ENCODE data around the gene WDHD1.
A peak's percentile ranks its signal among the peaks of the same experiment; 100 is the strongest.
"Not testable (repeated sequence)": the region's sequence is repeated elsewhere in the genome, so short reads cannot be mapped to it uniquely, and the experiment has no call there.

Gene WDHD1

DNA sequence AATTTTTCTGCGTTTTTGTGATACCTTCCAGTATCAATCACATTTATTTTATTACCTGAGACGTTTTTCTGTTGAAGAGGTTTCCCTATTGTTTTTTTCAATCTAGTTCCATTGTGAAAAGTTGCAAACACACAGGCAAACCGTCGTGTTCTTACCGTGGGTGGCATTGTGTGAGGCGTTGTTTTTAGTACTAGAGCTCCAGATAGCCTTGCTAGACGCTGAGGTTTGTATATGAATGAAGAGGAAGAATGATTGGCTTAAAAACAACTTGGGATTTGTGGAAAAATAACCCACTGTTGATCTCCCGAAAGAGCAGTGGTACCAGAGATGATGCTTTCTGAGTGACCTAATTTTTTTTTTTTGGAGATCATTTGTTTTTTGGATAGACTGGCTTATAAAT lies 1.2 kb upstream of the WDHD1 start:
- Mint-ChIP-seq H3K36me3 (ENCODE audit: low read depth) (peaks cover 23% of the 10 kb centered on the region), H3K4me1 (ENCODE audit: low read depth) (peaks cover 42% of the 10 kb centered on the region), H3K27me3 (ENCODE audit: low read depth) (no peaks in the 10 kb centered on the region), H3K9me3 (no peaks in the 10 kb centered on the region), H3K27ac (peak overlapping the region; percentile 97), H3K4me3 (peak overlapping the region; percentile 88)
- DNase-seq (ENCODE audit: low spot score), result no peak

DNA sequence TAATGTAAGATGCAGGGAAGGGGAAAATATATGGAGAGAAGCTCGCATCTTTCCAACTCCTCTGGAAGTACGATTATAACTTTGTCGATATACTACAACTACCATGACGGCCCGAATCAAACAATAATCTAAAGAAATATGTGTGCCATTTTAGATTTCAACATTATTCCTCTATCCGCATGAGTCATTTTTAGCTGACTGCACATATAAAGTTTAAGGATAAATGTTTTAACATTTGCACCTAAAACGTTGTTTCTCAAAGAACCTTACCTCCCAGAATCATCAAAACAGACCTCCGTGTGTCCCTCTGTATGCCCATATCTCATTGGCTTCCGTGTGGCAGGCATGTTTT lies 482 bp downstream of the WDHD1 start:
- Mint-ChIP-seq H3K9me3 (no peaks in the 10 kb centered on the region), H3K27me3 (ENCODE audit: low read depth) (no peaks in the 10 kb centered on the region), H3K36me3 (ENCODE audit: low read depth) (peaks cover 21% of the 10 kb centered on the region), H3K4me3 (peak overlapping the region; percentile 88), H3K27ac (peak overlapping the region; percentile 97), H3K4me1 (ENCODE audit: low read depth) (peaks cover 41% of the 10 kb centered on the region)
- DNase-seq (ENCODE audit: low spot score), result no peak

DNA sequence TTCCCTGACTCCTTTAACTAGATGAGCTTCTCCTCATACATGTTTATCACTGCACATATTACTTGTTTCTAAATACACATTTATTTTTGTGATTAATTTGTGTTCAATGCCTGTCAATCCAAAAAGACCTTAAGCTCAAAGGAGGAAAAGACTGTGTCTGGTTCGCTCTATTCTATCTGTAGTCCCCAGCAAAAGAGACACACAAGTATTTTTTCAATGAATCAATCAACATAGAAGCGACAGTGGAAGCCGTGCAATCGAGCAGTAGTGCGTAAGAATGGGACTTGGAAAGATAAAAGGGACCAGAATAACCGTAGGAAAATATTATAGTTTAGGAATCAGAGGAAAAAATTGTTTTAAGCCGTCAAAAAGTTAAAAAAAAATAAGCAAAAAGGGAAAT lies 951 bp downstream of the WDHD1 start:
- peaks cover 40% of the 10 kb centered on the region for H3K4me1 Mint-ChIP-seq (ENCODE audit: low read depth)
- no peak for DNase-seq (ENCODE audit: low spot score)
- no peaks in the 10 kb centered on the region for H3K27me3 Mint-ChIP-seq (ENCODE audit: low read depth)
- peaks cover 23% of the 10 kb centered on the region for H3K36me3 Mint-ChIP-seq (ENCODE audit: low read depth)
- peak overlapping the region; percentile 97 for H3K27ac Mint-ChIP-seq
- H3K4me3 Mint-ChIP-seq, result peak overlapping the region; percentile 88
- H3K9me3 Mint-ChIP-seq, result no peaks in the 10 kb centered on the region

DNA sequence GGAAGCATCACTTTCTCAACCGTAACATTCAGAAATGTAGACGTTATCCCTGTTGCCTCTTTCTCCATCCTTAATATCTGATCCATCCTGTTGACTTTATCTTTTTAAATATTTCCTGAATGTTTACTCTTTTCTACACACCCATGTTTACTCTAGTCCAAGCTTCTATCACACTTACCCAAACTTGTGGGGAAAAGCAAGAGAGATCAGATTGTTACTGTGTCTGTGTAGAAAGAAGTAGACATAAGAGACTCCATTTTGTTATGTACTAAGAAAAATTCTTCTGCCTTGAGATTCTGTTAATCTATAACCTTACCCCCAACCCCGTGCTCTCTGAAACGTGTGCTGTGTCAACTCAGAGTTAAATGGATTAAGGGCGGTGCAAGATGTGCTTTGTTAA lies 2.5 kb downstream of the WDHD1 start:
- H3K4me3 Mint-ChIP-seq; H3K27ac Mint-ChIP-seq; H3K9me3 Mint-ChIP-seq; DNase-seq (ENCODE audit: low spot score); H3K27me3 Mint-ChIP-seq (ENCODE audit: low read depth): not testable (repeated sequence)
- H3K4me1 Mint-ChIP-seq (ENCODE audit: low read depth), result peaks cover 38% of the 10 kb centered on the region
- H3K36me3 Mint-ChIP-seq (ENCODE audit: low read depth), result peaks cover 30% of the 10 kb centered on the region

DNA sequence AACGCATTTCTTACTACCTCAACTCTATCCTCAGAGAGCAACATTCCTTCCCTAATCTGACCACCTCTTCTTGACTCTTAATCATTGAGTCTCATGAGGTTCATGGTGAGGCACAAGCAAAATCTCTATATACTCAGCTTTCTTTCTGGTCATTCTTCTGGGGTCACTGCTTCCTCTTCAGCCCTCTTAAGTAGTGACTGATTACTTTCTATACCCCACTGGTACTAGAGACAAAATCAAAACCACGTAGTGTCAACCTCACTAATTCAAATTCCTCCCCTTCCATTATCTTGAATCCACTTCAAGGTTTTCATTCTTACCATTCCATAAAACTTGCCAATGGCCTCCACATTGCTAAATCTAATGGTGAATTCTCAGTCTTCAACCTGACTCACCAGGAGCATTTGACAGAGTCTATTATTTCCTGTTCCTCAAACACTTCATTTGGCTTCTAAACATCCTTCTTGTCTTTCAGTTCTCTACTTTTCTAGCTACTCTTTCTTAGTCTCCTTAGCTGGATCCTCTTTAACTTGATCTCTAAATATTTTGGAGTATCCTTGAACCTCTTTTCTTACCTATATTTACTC lies 6.8 kb downstream of the WDHD1 start:
- H3K27me3 Mint-ChIP-seq (ENCODE audit: low read depth), result no peaks in the 10 kb centered on the region
- H3K9me3 Mint-ChIP-seq, result no peaks in the 10 kb centered on the region

DNA sequence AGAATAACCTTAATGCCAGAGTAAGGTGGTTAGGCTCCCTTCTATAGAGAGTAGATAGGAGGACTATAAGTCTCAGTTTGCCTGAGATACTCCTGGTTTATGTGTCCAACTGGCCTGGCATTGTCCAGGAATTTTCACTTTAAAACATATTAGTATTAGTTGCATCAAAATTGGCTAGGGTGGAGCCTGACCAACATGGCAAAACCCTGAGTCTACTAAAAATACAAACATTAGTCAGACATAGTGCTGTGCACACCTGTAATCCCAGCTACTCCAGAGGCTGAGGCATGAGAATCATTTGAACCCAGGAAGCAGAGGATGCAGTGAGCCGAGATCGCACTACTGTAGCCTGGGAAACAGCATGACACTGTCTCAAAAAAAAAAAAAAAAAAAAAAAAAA lies 11.9 kb downstream of the WDHD1 start:
- peaks cover 47% of the 10 kb centered on the region for H3K36me3 Mint-ChIP-seq (ENCODE audit: low read depth)

More for the DNA sequence above, 6.8 kb downstream of the WDHD1 start:
- peaks cover 16% of the 10 kb centered on the region for H3K4me1 Mint-ChIP-seq (ENCODE audit: low read depth)
- H3K36me3 Mint-ChIP-seq (ENCODE audit: low read depth), result peaks cover 36% of the 10 kb centered on the region
- no peak overlapping the region for H3K27ac Mint-ChIP-seq
- no peak for DNase-seq (ENCODE audit: low spot score)
- no peak overlapping the region for H3K4me3 Mint-ChIP-seq

DNA sequence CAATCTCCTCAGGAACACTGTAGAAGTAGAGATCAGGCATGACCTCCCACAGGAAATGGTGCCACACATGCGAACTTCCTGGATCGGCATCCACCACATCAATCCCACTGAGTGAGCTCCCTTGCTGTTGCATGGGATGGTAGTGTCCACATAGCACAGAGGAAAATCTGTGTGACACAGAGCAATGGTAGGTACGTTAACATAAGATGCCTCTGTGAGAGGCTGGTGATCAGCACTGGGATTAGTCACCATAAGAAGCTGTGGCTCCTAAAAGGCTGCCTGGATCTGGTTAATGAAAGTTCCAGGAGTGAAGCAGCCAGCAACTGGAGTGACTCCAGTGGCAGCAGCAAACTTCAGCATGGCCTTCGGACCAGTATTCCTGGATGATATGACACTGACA lies 21.8 kb downstream of the WDHD1 start:
- H3K4me3 Mint-ChIP-seq, result no peak overlapping the region
- H3K36me3 Mint-ChIP-seq (ENCODE audit: low read depth), result peaks cover 54% of the 10 kb centered on the region
- DNase-seq (ENCODE audit: low spot score), result no peak
- no peaks in the 10 kb centered on the region for H3K9me3 Mint-ChIP-seq
- no peak overlapping the region for H3K27ac Mint-ChIP-seq
- peaks cover 9% of the 10 kb centered on the region for H3K4me1 Mint-ChIP-seq (ENCODE audit: low read depth)
- no peaks in the 10 kb centered on the region for H3K27me3 Mint-ChIP-seq (ENCODE audit: low read depth)

More for the DNA sequence above, 11.9 kb downstream of the WDHD1 start:
- Mint-ChIP-seq H3K27ac (no peak overlapping the region), H3K4me3 (no peak overlapping the region), H3K27me3 (ENCODE audit: low read depth) (no peaks in the 10 kb centered on the region), H3K9me3 (no peaks in the 10 kb centered on the region), H3K4me1 (ENCODE audit: low read depth) (peaks cover 6% of the 10 kb centered on the region)
- no peak for DNase-seq (ENCODE audit: low spot score)

DNA sequence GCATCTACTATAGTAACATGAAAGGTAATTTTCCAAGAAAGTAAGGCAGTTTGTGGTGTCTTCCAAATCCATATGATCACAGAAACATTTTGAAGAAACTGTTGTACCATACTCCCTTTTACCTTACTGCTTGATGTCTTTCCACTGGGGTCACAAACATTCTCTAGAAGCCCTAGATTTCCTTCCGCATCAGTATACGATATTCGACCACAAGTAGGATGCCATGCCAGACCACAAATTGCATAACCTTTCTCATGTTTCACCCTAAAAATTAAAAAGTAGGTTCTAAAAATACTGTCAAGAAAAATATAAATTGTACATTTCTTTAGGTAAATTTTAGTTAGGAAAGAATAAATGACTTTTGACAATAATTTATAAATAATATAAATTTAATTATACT lies 26.5 kb downstream of the WDHD1 start:
- Mint-ChIP-seq H3K4me3 (no peak overlapping the region), H3K27me3 (ENCODE audit: low read depth) (no peaks in the 10 kb centered on the region), H3K9me3 (no peaks in the 10 kb centered on the region), H3K36me3 (ENCODE audit: low read depth) (peaks cover 44% of the 10 kb centered on the region), H3K4me1 (ENCODE audit: low read depth) (peaks cover 7% of the 10 kb centered on the region), H3K27ac (no peak overlapping the region)
- no peak for DNase-seq (ENCODE audit: low spot score)

DNA sequence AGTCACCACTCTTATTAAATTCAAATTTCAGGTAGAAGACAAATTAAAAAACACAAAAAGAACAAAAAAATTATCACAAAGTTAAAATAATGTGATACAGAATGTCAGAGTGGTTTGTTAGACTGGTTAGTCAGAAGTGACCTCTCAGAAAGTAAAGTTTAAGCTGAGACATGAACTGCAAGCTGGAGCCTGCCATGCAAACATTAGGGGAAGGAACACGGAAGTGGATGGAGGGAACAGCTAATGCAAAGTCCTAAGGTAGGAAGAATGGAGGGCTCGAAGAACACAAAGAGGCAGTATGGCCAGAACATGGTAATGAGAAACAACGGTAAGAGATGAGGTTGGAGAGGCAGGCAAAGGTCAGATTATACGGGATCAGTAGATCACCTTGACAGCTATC lies 41.7 kb downstream of the WDHD1 start:
- Mint-ChIP-seq H3K9me3 (peaks cover 5% of the 10 kb centered on the region), H3K27ac (no peak overlapping the region), H3K36me3 (ENCODE audit: low read depth) (peaks cover 48% of the 10 kb centered on the region), H3K4me3 (no peak overlapping the region), H3K27me3 (ENCODE audit: low read depth) (no peaks in the 10 kb centered on the region), H3K4me1 (ENCODE audit: low read depth) (no peaks in the 10 kb centered on the region)
- DNase-seq (ENCODE audit: low spot score), result no peak

DNA sequence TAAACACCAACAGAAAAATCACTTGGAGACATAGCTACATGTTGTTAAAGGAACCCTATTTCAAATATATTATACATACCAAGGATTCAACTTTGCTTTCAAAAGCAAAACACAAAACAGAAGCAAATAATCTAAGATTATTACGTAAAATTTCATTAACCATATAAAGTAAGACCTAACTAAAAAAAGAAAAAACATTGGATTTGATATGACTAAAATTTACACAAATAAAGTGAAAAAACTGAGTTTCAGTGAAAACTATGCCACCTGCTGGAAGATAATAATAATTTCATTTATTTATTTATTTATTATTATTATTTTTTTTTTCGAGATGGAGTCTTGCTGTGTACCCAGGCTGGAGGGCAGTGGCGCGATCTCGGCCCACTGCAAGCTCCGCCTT lies 45.2 kb downstream of the WDHD1 start:
- H3K36me3 Mint-ChIP-seq (ENCODE audit: low read depth), result peaks cover 49% of the 10 kb centered on the region
- H3K4me1 Mint-ChIP-seq (ENCODE audit: low read depth), result peaks cover 3% of the 10 kb centered on the region
- H3K4me3 Mint-ChIP-seq, result no peak overlapping the region
- H3K9me3 Mint-ChIP-seq, result peaks cover 5% of the 10 kb centered on the region
- H3K27me3 Mint-ChIP-seq (ENCODE audit: low read depth), result no peaks in the 10 kb centered on the region
- no peak for DNase-seq (ENCODE audit: low spot score)
- H3K27ac Mint-ChIP-seq, result no peak overlapping the region

DNA sequence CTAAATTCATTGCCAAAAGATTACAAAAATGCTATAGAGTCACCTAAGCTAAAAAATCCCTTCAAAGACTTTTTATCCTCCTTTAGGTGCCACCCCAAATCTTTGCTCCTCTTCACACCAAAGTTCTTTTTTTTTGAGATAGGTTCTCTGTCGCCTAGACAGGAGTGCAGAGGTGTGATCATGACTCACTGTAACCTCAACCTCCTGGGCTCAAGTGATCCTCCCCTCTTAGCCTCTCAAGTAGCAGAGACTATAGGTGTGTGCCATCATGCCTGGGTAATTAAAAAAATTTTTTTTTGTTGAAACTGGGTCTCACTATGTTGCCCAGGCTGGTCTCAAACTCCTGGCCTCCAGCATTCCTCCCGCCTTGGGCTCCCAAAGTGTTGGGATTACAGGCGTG lies 47.9 kb downstream of the WDHD1 start:
- H3K27ac Mint-ChIP-seq, result no peak overlapping the region
- peaks cover 29% of the 10 kb centered on the region for H3K36me3 Mint-ChIP-seq (ENCODE audit: low read depth)
- H3K9me3 Mint-ChIP-seq, result no peaks in the 10 kb centered on the region
- DNase-seq (ENCODE audit: low spot score), result no peak
- no peak overlapping the region for H3K4me3 Mint-ChIP-seq
- peaks cover 10% of the 10 kb centered on the region for H3K4me1 Mint-ChIP-seq (ENCODE audit: low read depth)
- H3K27me3 Mint-ChIP-seq (ENCODE audit: low read depth), result no peaks in the 10 kb centered on the region

DNA sequence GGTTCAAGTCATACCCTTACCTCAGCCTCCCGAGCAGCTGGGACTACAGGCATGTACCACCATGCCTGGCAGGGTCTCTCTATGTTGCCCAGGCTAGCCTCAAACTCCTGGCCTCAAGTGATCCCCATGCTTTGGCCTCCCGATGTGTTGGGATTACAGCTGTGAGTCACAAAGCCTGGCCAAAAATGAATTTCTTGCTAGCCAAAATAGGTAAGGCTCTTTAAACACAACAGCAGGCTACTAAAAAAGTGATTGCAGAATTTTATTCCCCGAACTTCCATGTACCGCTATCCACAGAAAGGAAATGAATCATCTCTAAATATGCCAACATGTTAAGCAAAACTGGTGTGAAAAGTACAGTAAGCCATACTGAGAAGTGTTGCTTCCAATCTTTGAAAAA lies 50.6 kb downstream of the WDHD1 start:
- Mint-ChIP-seq H3K9me3 (no peaks in the 10 kb centered on the region), H3K4me3 (no peak overlapping the region), H3K27me3 (ENCODE audit: low read depth) (no peaks in the 10 kb centered on the region), H3K36me3 (ENCODE audit: low read depth) (peaks cover 35% of the 10 kb centered on the region), H3K27ac (no peak overlapping the region), H3K4me1 (ENCODE audit: low read depth) (peaks cover 10% of the 10 kb centered on the region)
- DNase-seq (ENCODE audit: low spot score), result no peak

DNA sequence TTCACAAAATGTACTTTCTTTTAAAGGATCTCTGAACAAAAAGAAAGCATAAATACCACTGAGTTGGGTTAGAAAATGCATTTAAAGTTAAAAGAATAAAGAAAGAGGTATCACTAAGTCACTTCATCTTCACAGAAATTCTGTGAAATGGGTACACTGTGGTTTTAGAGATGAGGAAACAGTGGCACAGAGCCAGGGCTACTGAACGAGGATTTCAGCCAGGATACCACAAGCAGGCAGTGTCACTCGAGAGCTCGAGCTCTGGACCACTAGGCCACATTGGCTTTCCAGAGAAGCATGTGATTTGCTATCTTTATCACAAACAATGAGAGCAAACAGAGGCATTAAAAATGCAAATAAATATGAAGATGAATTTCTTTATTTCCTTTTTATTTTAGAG lies 51.0 kb downstream of the WDHD1 start:
- H3K36me3 Mint-ChIP-seq (ENCODE audit: low read depth), result peaks cover 35% of the 10 kb centered on the region
- peaks cover 10% of the 10 kb centered on the region for H3K4me1 Mint-ChIP-seq (ENCODE audit: low read depth)
- no peaks in the 10 kb centered on the region for H3K27me3 Mint-ChIP-seq (ENCODE audit: low read depth)
- peak overlapping the region; percentile 21 for H3K27ac Mint-ChIP-seq
- no peak for DNase-seq (ENCODE audit: low spot score)
- H3K9me3 Mint-ChIP-seq, result no peaks in the 10 kb centered on the region
- no peak overlapping the region for H3K4me3 Mint-ChIP-seq

DNA sequence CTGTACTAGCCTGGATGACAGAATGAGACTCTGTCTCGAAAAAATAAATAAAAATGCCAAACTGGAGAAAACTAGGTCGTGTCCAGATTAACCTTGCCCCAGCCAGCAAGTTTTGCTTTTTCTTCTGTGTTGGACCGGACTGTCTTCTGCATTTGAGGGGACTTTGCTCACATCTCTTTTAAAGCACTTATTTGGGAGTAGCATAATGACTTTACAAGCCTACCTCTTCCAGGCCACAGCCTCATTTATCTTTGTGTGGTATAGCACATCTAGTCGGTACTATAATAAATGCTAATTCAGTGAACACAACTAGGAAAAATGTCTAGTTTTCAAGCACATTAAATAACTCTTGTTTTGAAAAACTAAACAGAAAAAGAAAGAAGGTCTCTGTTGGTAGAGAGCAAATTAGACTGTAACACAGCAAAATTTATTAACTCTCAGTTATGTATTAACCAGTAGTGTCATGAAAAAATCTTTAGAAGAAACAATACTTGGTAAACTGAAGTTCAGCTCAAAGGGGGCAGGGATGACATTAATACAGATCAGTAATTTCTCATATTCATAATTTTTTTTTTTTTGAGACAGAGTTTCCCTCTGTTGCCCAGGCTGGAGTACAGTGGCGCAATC lies 52.0 kb downstream of the WDHD1 start:
- H3K27me3 Mint-ChIP-seq (ENCODE audit: low read depth), result no peaks in the 10 kb centered on the region
- no peak overlapping the region for H3K27ac Mint-ChIP-seq
- no peaks in the 10 kb centered on the region for H3K9me3 Mint-ChIP-seq
- peaks cover 10% of the 10 kb centered on the region for H3K4me1 Mint-ChIP-seq (ENCODE audit: low read depth)
- H3K4me3 Mint-ChIP-seq, result no peak overlapping the region
- no peak for DNase-seq (ENCODE audit: low spot score)
- H3K36me3 Mint-ChIP-seq (ENCODE audit: low read depth), result peaks cover 40% of the 10 kb centered on the region

DNA sequence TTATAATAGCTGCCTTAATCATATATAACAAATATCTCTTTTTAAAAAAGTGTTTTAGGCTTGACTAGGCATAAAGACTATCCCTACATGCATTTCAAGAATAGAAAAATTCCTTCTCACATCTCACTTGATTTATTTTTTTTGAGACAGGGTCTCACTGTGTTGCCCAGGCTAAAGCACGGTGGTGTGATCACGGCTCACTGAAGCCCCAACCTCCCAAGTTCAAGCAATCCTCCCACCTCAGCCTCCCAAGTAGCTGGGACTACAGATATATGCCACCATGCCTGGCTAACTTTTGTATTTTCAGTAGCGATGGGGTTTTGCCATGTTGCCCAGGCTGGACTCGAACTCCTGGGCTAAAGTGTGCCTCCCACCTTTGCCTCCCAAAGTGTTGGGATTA lies 59.4 kb downstream of the WDHD1 start:
- peaks cover 9% of the 10 kb centered on the region for H3K4me1 Mint-ChIP-seq (ENCODE audit: low read depth)
- DNase-seq (ENCODE audit: low spot score), result no peak
- H3K4me3 Mint-ChIP-seq, result no peak overlapping the region
- peaks cover 49% of the 10 kb centered on the region for H3K36me3 Mint-ChIP-seq (ENCODE audit: low read depth)
- H3K9me3 Mint-ChIP-seq, result no peaks in the 10 kb centered on the region
- H3K27ac Mint-ChIP-seq, result no peak overlapping the region
- H3K27me3 Mint-ChIP-seq (ENCODE audit: low read depth), result no peaks in the 10 kb centered on the region
